ENCODE data around the gene VWDE. TPM values are rescaled to one million over a fixed set of nuclear protein-coding genes. Genes with fewer than 3 reads are reported as not detected.

The VWDE gene
- total RNA-seq, 1 experiment from 2014 or later = 0.70 TPM

DNA sequence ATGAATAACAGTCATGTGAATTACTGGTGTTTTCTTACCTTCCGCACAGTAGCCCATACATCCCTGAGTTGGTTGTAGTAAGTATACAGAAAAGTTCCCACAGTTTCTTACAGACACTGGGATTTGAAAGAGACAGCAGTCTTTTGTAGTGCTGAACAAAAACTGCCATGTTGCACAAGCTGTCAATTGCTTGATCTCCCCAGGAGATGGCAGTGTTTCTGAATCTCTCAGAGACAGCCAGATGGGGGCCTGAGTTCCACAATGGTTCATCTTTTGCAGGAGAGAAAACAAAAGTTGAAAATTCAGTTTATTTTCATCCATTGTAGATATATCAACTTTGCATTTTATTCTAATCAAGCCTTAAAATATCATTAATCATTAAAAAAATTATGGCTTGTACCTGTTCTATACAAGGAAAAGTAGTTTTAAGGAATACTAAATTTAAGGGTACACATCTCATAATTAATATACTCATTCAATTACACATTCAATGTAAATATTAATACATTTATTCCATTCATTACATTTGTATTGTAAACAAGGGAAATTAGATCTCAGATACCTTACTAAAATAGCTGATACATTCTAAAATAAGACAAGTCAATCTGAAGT lies 14.5 kb downstream of the VWDE start:
- Mint-ChIP-seq H3K36me3 (ENCODE audit: insufficient read depth, unreplicated experiment) (no peaks in the 10 kb centered on the region), H3K4me1 (ENCODE audit: low read depth, unreplicated experiment) (no peaks in the 10 kb centered on the region), H3K4me3 (ENCODE audit: unreplicated experiment) (no peak overlapping the region), H3K27me3 (ENCODE audit: insufficient read depth, unreplicated experiment) (no peaks in the 10 kb centered on the region), H3K27ac (ENCODE audit: unreplicated experiment) (no peak overlapping the region), H3K9me3 (ENCODE audit: unreplicated experiment) (no peaks in the 10 kb centered on the region)
- DNase-seq = peak; percentile 60 to 65
- intact Hi-C loops (cut with micrococcal nuclease; ENCODE audit: unreplicated experiment) = loop anchor here (1.0 kb wide), 2 partner anchors 101 to 554 kb away; no protein-coding TSS in a partner anchor
- H3K4me3 ChIP-seq (ENCODE audit: low read depth, low read length) = no peak overlapping the region
- ChIA-PET CTCF (interaction anchor here (0.7 to 1.4 kb wide), 2 partner anchors 15 to 68 kb away, joined by 3 to 4 read pairs; no protein-coding TSS in a partner anchor), POLR2A (no interaction called here)
- H3K36me3 ChIP-seq (ENCODE audit: control insufficient read depth, insufficient read depth, low read length) = no peaks in the 10 kb centered on the region
- H3K9me3 ChIP-seq = no peaks in the 10 kb centered on the region
- BruUV-seq (replicated peaks) = no TSS peak
- no peaks in the 10 kb centered on the region for H3K27me3 ChIP-seq (replicated peaks; ENCODE audit: control insufficient read depth, insufficient read depth, low read length)
- TF ChIP-seq, protein P1, sequence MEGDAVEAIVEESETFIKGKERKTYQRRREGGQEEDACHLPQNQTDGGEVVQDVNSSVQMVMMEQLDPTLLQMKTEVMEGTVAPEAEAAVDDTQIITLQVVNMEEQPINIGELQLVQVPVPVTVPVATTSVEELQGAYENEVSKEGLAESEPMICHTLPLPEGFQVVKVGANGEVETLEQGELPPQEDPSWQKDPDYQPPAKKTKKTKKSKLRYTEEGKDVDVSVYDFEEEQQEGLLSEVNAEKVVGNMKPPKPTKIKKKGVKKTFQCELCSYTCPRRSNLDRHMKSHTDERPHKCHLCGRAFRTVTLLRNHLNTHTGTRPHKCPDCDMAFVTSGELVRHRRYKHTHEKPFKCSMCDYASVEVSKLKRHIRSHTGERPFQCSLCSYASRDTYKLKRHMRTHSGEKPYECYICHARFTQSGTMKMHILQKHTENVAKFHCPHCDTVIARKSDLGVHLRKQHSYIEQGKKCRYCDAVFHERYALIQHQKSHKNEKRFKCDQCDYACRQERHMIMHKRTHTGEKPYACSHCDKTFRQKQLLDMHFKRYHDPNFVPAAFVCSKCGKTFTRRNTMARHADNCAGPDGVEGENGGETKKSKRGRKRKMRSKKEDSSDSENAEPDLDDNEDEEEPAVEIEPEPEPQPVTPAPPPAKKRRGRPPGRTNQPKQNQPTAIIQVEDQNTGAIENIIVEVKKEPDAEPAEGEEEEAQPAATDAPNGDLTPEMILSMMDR (IDR thresholded peaks at IDR 0.05; ENCODE audit: insufficient read depth in 1 of 2, low read depth in 1 of 2, low read length in 1 of 2, severe bottlenecking in 1 of 2, unreplicated experiment in 1 of 2) = peak; percentile 74 to 91
- H3K4me1 ChIP-seq = no peaks in the 10 kb centered on the region

DNA sequence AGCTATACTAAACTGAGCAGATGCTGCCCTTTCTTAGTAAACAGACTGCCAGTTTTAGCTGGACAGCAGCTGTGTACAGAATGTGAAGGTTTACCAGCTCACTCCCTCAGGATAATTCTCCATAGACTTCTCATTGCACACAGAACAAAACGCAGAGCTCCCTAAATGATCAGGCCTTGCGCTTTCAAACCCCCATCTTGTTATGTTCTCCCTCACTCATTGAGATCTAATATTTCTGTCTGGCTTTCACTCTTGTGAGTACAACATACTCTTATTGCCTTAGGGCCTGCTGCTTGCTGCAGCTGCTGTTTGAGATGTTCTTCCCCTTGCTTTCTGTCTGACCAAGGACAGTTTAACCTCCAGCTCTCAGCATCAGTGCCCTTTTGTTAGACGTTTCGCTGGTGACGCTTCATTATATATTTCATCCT lies 17.3 kb downstream of the VWDE start:
- H3K36me3 ChIP-seq (ENCODE audit: control insufficient read depth, insufficient read depth, low read length) = no peaks in the 10 kb centered on the region
- no peak overlapping the region for H3K4me3 ChIP-seq (ENCODE audit: low read depth, low read length)
- no TSS peak for BruUV-seq (replicated peaks)
- H3K9me3 Mint-ChIP-seq (ENCODE audit: unreplicated experiment) = no peaks in the 10 kb centered on the region
- no peaks in the 10 kb centered on the region for H3K36me3 Mint-ChIP-seq (ENCODE audit: insufficient read depth, unreplicated experiment)
- TF ChIP-seq, protein P1 (IDR thresholded peaks at IDR 0.05; ENCODE audit: insufficient read depth in 1 of 2, low read depth in 1 of 2, low read length in 1 of 2, severe bottlenecking in 1 of 2, unreplicated experiment in 1 of 2) = no peak
- no peaks in the 10 kb centered on the region for H3K4me1 ChIP-seq
- H3K27ac Mint-ChIP-seq (ENCODE audit: unreplicated experiment) = no peak overlapping the region
- H3K9me3 ChIP-seq = no peaks in the 10 kb centered on the region
- no peak overlapping the region for H3K4me3 Mint-ChIP-seq (ENCODE audit: unreplicated experiment)
- no peaks in the 10 kb centered on the region for H3K27me3 ChIP-seq (replicated peaks; ENCODE audit: control insufficient read depth, insufficient read depth, low read length)
- CTCF ChIA-PET = no interaction called here
- no peaks in the 10 kb centered on the region for H3K27me3 Mint-ChIP-seq (ENCODE audit: insufficient read depth, unreplicated experiment)
- intact Hi-C loops (cut with micrococcal nuclease; ENCODE audit: unreplicated experiment) = no loop called here
- POLR2A ChIA-PET = no interaction called here
- DNase-seq = no peak
- no peaks in the 10 kb centered on the region for H3K4me1 Mint-ChIP-seq (ENCODE audit: low read depth, unreplicated experiment)

DNA sequence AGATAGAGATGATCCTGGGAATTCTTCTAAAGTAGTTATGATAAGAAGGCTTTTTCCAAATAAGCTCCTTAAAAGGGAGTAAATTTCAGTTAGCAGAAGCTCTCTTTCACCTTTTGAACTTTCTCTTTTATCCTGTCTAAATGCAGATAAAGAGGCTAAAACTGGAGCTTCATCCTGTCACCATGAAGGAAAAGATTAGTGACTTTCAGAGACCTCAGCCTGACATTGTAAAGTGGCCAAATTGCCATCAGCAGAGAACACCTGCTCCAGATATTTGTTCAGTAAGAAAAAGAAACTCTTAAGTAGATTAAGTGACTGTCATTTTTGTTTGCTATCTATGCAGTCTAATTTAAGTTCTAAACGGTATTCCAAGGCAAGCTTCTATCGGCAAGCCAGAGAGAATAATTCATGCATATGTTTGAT lies 18.3 kb downstream of the VWDE start:
- CTCF ChIA-PET = no interaction called here
- BruUV-seq (replicated peaks) = no TSS peak
- H3K4me1 Mint-ChIP-seq (ENCODE audit: low read depth, unreplicated experiment) = no peaks in the 10 kb centered on the region

More for the DNA sequence above, 18.3 kb downstream of the VWDE start:
- TF ChIP-seq, protein P1 (IDR thresholded peaks at IDR 0.05; ENCODE audit: insufficient read depth in 1 of 2, low read depth in 1 of 2, low read length in 1 of 2, severe bottlenecking in 1 of 2, unreplicated experiment in 1 of 2) = no peak
- H3K4me3 ChIP-seq (ENCODE audit: low read depth, low read length) = no peak overlapping the region
- Mint-ChIP-seq H3K9me3 (ENCODE audit: unreplicated experiment) (no peaks in the 10 kb centered on the region), H3K27ac (ENCODE audit: unreplicated experiment) (no peak overlapping the region), H3K4me3 (ENCODE audit: unreplicated experiment) (no peak overlapping the region), H3K27me3 (ENCODE audit: insufficient read depth, unreplicated experiment) (no peaks in the 10 kb centered on the region), H3K36me3 (ENCODE audit: insufficient read depth, unreplicated experiment) (no peaks in the 10 kb centered on the region)
- H3K9me3 ChIP-seq = no peaks in the 10 kb centered on the region
- POLR2A ChIA-PET = no interaction called here
- no peaks in the 10 kb centered on the region for H3K4me1 ChIP-seq
- intact Hi-C loops (cut with micrococcal nuclease; ENCODE audit: unreplicated experiment) = no loop called here
- H3K36me3 ChIP-seq (ENCODE audit: control insufficient read depth, insufficient read depth, low read length) = no peaks in the 10 kb centered on the region
- H3K27me3 ChIP-seq (replicated peaks; ENCODE audit: control insufficient read depth, insufficient read depth, low read length) = no peaks in the 10 kb centered on the region
- DNase-seq = no peak

All from Caco-2 (cell line).